Loucy (cell line): Measurements from ENCODE around the gene SLC4A4.

Experiments
- H2AFZ ChIP-seq: fragments of 200-600 bp; sonication (generic); 2 replicates; pipeline ENCODE4 v1.6.0; 2016; ENCODE audit warnings: antibody characterized with exemption, mild to moderate bottlenecking, low read length, moderate library complexity
- H3F3A ChIP-seq: fragments of 200-600 bp; 2 replicates; pipeline ENCODE4 v1.6.0; 2016; ENCODE audit warnings: antibody characterized with exemption, low read depth, mild to moderate bottlenecking
- H3K27me3 ChIP-seq: fragments of 200-600 bp; sonication (generic); 2 replicates; pipeline ENCODE4 v1.6.1; 2014; ENCODE audit warnings: low read length, mild to moderate bottlenecking; ENCODE audit not compliant: insufficient read depth, poor library complexity, severe bottlenecking
- H3K36me3 ChIP-seq: fragments of 200-600 bp; sonication (generic); 2 replicates; pipeline ENCODE4 v1.6.1; 2016; ENCODE audit warnings: low read length; ENCODE audit not compliant: insufficient read depth
- H3K4me1 ChIP-seq: fragments of 200-600 bp; sonication (generic); 2 replicates; pipeline ENCODE4 v1.5.1; 2014; ENCODE audit warnings: low read length, mild to moderate bottlenecking; ENCODE audit not compliant: insufficient read depth, poor library complexity, severe bottlenecking
- H3K4me2 ChIP-seq: fragments of 200-600 bp; sonication (generic); 2 replicates; pipeline ENCODE4 v1.6.0; 2014; ENCODE audit warnings: antibody characterized with exemption, low read length, low read depth, mild to moderate bottlenecking; ENCODE audit not compliant: poor library complexity, severe bottlenecking
- H3K4me3 ChIP-seq: fragments of 200-600 bp; sonication (generic); 2 replicates; pipeline ENCODE4 v1.5.1; 2014; ENCODE audit warnings: low read length, mild to moderate bottlenecking, mixed read lengths; ENCODE audit not compliant: poor library complexity, severe bottlenecking
- H3K79me2 ChIP-seq: fragments of 200-600 bp; sonication (generic); 2 replicates; pipeline ENCODE4 v1.6.1; 2014; ENCODE audit warnings: low read length; ENCODE audit not compliant: insufficient read depth
- H3K9ac ChIP-seq: fragments of 200-600 bp; sonication (generic); 2 replicates; pipeline ENCODE4 v1.6.0; 2014; ENCODE audit warnings: mild to moderate bottlenecking, low read depth, low read length, moderate library complexity; ENCODE audit not compliant: poor library complexity, severe bottlenecking
- H3K9me2 ChIP-seq: fragments of 200-600 bp; sonication (generic); replicated peaks from 2 replicates; pipeline ENCODE4 v1.6.1; 2016; ENCODE audit warnings: low read depth, low read length, mixed read lengths
- H3K9me3 ChIP-seq: fragments of 200-600 bp; sonication (generic); 2 replicates; pipeline ENCODE4 v1.6.1; 2014; ENCODE audit warnings: mild to moderate bottlenecking, antibody characterized with exemption, low read length, low read depth; ENCODE audit not compliant: insufficient read depth
- H4K20me1 ChIP-seq: fragments of 200-600 bp; sonication (generic); 2 replicates; pipeline ENCODE4 v1.6.0; 2014; ENCODE audit warnings: antibody characterized with exemption, low read length, mild to moderate bottlenecking; ENCODE audit not compliant: insufficient read depth, poor library complexity, severe bottlenecking
- CTCF ChIP-seq: fragments of 200-600 bp; sonication (generic); conservative IDR thresholded peaks from 2 replicates; pipeline ENCODE4 v1.5.1; 2014; ENCODE audit warnings: mild to moderate bottlenecking, antibody characterized with exemption, low read length
- EZH2phosphoT487 ChIP-seq: fragments of 200-600 bp; IDR thresholded peaks from 2 replicates; pipeline ENCODE4 v1.6.1; 2018; ENCODE audit warnings: antibody characterized with exemption, mild to moderate bottlenecking, moderate library complexity, borderline replicate concordance

The SLC4A4 gene

GRCh38 chr4:71355971-71356370, 17.2 kb downstream of the SLC4A4 start:
- no peaks in the 10 kb centered on the region for H3K79me2 ChIP-seq
- TF ChIP-seq EZH2phosphoT487 (no peak), CTCF (no peak)
- no peak overlapping the region for H3K4me2 ChIP-seq
- no peaks in the 10 kb centered on the region for H3K4me1 ChIP-seq
- H3K9me2 ChIP-seq, result no peaks in the 10 kb centered on the region
- H3K4me3 ChIP-seq, result no peak overlapping the region
- no peaks in the 10 kb centered on the region for H3K9me3 ChIP-seq
- H3F3A ChIP-seq, result no peaks in the 10 kb centered on the region
- H3K27me3 ChIP-seq, result no peaks in the 10 kb centered on the region
- no peak overlapping the region for H3K9ac ChIP-seq
- H2AFZ ChIP-seq, result no peak overlapping the region
- H4K20me1 ChIP-seq, result no peaks in the 10 kb centered on the region
- peaks cover 28% of the 10 kb centered on the region; the same call in 1 of the 2 replicates for H3K36me3 ChIP-seq

- no peaks in the 10 kb centered on the region for H3K9me2 ChIP-seq
- H4K20me1 ChIP-seq, result no peaks in the 10 kb centered on the region
- H3F3A ChIP-seq, result no peaks in the 10 kb centered on the region
- no peaks in the 10 kb centered on the region for H3K27me3 ChIP-seq
- no peaks in the 10 kb centered on the region for H3K79me2 ChIP-seq
- H3K4me1 ChIP-seq, result no peaks in the 10 kb centered on the region
- peaks cover 25% of the 10 kb centered on the region; the same call in 1 of the 2 replicates for H3K36me3 ChIP-seq
- no peak overlapping the region for H3K9ac ChIP-seq
- no peak overlapping the region for H3K4me3 ChIP-seq
- no peak overlapping the region for H3K4me2 ChIP-seq
- no peak overlapping the region for H2AFZ ChIP-seq
- H3K9me3 ChIP-seq, result no peaks in the 10 kb centered on the region
- TF ChIP-seq EZH2phosphoT487 (no peak), CTCF (no peak)
These were observed 18.3 kb downstream of the SLC4A4 start for GRCh38 chr4:71356924-71357663.

GRCh38 chr4:71360844-71361243, 22.0 kb downstream of the SLC4A4 start:
- Histone ChIP-seq H3K27me3 (no peaks in the 10 kb centered on the region), H3K9ac (no peak overlapping the region), H3K36me3 (peaks cover 12% of the 10 kb centered on the region; the same call in 1 of the 2 replicates), H3K4me3 (no peak overlapping the region), H3K4me2 (no peak overlapping the region), H3K4me1 (no peaks in the 10 kb centered on the region), H4K20me1 (no peaks in the 10 kb centered on the region), H2AFZ (no peak overlapping the region), H3K9me3 (no peaks in the 10 kb centered on the region), H3K79me2 (no peaks in the 10 kb centered on the region), H3K9me2 (no peaks in the 10 kb centered on the region), H3F3A (no peaks in the 10 kb centered on the region)
- TF ChIP-seq EZH2phosphoT487 (no peak), CTCF (no peak)
